ENCODE measurements around the gene TRIM24. TPM values are rescaled to one million over a fixed set of nuclear protein-coding genes. Genes with fewer than 3 reads are reported as not detected.

Gene TRIM24
- total and polyA plus RNA-seq, 10 of the 15 experiments (the other 5 are each of a cell fraction or from before 2014, with no cell fraction given): 4.6 to 23.5 (median 13.6) TPM

- TF ChIP-seq BCL3 (IDR thresholded peaks at IDR 0.05; ENCODE audit: borderline replicate concordance, insufficient read depth, low read depth, low read length, poor library complexity, severe bottlenecking): no peak
- TF ChIP-seq, protein P1, sequence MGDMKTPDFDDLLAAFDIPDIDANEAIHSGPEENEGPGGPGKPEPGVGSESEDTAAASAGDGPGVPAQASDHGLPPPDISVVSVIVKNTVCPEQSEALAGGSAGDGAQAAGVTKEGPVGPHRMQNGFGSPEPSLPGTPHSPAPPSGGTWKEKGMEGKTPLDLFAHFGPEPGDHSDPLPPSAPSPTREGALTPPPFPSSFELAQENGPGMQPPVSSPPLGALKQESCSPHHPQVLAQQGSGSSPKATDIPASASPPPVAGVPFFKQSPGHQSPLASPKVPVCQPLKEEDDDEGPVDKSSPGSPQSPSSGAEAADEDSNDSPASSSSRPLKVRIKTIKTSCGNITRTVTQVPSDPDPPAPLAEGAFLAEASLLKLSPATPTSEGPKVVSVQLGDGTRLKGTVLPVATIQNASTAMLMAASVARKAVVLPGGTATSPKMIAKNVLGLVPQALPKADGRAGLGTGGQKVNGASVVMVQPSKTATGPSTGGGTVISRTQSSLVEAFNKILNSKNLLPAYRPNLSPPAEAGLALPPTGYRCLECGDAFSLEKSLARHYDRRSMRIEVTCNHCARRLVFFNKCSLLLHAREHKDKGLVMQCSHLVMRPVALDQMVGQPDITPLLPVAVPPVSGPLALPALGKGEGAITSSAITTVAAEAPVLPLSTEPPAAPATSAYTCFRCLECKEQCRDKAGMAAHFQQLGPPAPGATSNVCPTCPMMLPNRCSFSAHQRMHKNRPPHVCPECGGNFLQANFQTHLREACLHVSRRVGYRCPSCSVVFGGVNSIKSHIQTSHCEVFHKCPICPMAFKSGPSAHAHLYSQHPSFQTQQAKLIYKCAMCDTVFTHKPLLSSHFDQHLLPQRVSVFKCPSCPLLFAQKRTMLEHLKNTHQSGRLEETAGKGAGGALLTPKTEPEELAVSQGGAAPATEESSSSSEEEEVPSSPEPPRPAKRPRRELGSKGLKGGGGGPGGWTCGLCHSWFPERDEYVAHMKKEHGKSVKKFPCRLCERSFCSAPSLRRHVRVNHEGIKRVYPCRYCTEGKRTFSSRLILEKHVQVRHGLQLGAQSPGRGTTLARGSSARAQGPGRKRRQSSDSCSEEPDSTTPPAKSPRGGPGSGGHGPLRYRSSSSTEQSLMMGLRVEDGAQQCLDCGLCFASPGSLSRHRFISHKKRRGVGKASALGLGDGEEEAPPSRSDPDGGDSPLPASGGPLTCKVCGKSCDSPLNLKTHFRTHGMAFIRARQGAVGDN (IDR thresholded peaks at IDR 0.05): no peak
- TF ChIP-seq CHD1 (IDR thresholded peaks at IDR 0.05; ENCODE audit: low read depth, low read length): no peak
- no peak for TF ChIP-seq LARP7 (IDR thresholded peaks at IDR 0.05)
- no peak for TF ChIP-seq GATAD2B (conservative IDR thresholded peaks at IDR 0.05; ENCODE audit: low read depth)
- no peak for TF ChIP-seq MEF2A (IDR thresholded peaks at IDR 0.05; ENCODE audit: insufficient read depth, low read depth, low read length)
- TF ChIP-seq SUZ12 (IDR thresholded peaks at IDR 0.05; ENCODE audit: unreplicated experiment): no peak
- no peak for TF ChIP-seq HDAC2 (IDR thresholded peaks at IDR 0.05)
Measured at GRCh38 chr7:138456220-138456619, 3.8 kb upstream of the TRIM24 start (continued).

Data from GM12878 (cell line).